NOMO-1 (cell line): Measurements from ENCODE around the gene CSF3.
"Not testable (repeated sequence)": the region's sequence is repeated elsewhere in the genome, so short reads cannot be mapped to it uniquely, and the experiment has no call there.

Experiments used
- DNase-seq, 2 experiments: peaks; one replicate each; lab custom pipeline; 2025; ENCODE audit not compliant: unreplicated experiment in 2 of 2; lab: John Stamatoyannopoulos, UW

Gene CSF3

DNA sequence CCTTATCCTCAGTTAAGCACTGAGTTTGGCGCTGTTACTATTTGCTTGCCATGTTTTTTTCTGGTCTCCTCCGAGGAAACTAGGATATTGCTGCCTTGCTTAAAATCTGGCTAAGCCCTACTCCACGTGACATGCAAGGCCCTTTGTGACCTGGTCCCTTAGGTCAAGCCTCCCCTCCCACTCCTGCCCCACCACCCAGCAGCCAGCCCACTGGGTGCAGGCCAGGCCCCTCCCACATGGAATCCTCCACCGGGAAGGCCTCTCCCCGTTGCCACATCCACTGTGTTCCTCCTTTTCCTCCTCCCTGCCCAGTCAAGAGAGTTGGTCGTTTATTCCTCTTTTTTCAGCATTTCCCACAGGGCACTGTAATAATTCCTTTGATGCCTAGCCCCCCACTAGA lies 18.4 kb upstream of the CSF3 start:
- no peak for DNase-seq

DNA sequence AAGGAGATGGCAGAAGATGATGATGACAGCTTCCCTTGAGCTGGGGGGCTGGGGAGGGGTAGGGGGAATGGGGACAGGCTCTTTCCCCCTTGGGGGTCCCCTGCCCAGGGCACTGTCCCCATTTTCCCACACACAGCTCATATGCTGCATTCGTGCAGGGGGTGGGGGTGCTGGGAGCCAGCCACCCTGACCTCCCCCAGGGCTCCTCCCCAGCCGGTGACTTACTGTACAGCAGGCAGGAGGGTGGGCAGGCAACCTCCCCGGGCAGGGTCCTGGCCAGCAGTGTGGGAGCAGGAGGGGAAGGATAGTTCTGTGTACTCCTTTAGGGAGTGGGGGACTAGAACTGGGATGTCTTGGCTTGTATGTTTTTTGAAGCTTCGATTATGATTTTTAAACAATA lies 17.7 kb upstream of the CSF3 start:
- DNase-seq = no peak

DNA sequence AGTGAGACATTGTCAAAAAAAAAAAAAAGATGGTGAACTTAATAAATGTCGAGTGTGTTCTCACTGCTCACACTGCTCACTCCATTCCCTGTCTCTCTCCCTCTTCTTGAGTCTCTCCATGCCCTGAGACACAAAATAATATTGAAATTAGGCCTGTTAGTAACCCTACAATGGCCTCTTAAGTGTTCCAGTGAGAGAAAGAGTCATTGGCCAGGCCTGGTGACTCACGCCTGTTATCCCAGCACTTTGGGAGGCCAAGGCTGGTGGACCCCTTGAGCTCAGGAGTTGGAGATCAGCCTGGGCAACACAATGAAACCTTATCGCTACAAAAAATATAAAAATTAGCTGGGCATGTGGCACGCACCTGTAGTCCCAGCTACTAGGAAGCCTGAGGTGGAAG lies 16.2 kb upstream of the CSF3 start:
- no peak for DNase-seq

DNA sequence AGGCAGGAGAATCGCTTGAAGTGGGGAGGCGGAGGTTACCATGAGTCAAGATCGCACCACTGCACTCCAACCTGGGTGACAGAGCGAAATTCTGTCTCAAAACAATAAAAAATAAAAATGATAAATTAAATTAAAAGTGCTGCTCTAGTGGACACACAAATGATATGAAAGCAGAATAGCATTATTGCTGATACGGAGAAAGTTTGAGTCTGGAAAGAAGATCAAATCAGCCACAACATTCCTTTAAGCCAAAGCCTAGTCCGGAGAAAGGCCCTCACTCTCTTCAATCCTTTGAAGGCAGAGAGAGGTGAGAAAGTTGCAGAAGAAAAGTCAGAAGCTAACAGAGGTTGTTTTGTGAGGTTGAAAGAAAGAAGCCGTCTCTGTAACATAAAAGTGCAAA lies 15.1 kb upstream of the CSF3 start:
- DNase-seq = no peak

DNA sequence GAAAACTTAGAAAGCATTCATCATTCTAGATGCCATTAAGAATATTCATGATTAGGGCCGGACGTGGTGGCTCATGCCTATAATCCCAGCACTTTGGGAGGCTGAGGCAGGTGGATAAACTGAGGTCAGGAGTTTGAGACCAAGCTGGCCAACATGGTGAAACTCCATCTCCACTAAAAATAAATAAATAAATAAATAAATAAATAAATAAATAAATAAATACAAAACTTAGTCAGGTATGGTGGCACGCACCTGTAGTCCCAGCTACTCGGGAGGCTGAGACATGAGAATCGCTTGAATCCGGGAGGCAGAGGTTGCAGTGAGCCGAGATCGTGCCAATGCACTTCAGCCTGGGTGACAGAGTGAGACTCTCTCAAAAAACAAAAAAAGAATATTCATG lies 13.9 kb upstream of the CSF3 start:
- not testable (repeated sequence) for DNase-seq

DNA sequence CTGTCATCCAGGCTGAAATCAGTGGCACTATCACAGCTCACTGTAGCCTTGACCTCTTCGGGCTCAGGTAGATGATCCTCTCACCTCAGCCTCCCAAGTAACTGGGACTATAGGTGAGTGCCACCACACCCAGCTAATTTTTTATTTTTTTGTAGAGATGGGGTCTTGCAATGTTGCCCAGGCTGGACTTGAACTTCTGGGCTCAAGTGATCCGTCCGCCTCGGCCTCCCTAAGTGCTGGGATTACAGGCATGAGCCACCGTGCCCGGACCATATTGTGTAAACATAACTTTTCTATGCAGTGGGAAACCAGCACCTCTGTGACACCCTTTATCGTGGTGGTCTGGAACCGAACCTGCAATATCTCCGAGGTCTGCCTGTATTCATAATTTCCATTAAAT lies 11.2 kb upstream of the CSF3 start:
- DNase-seq = no peak

DNA sequence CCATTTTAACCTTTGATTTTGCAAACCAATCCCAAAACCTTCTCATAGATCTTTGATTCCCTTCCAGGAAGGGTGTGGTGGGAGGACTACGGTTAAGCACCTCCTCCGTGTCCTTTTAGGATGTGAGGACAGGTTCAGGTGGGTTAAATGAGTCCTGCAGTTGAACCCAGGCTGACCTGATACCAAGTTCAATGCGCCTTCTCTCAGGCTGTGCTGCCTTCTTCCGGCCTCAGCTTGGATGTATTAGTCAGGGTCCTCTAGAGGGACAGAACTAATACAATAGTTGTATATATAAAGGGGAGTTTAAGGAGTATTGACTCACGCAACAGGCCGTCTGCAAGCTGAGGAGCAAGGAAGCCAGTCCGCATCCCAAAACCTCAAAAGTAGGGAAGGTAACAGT lies 10.5 kb upstream of the CSF3 start:
- DNase-seq = no peak

DNA sequence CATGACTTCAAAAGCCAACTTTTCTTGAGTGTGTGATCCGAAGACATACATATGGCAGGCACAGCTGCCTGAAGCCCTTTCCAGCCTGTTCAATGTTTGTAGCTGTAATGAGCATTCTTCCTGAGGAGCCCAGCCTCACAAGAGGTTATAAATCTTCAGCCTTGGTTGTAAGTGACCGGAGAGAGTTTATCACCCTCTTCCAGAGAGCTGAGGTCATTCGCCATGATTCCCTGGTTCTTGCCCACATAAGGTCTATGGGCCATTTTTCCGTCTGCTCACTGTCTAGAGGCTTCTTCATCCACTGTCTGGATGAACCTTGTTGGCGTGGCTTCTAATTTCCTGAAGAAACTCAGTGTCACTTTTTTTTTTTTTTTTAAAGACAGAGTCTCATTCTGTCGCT lies 9.7 kb upstream of the CSF3 start:
- DNase-seq = no peak

DNA sequence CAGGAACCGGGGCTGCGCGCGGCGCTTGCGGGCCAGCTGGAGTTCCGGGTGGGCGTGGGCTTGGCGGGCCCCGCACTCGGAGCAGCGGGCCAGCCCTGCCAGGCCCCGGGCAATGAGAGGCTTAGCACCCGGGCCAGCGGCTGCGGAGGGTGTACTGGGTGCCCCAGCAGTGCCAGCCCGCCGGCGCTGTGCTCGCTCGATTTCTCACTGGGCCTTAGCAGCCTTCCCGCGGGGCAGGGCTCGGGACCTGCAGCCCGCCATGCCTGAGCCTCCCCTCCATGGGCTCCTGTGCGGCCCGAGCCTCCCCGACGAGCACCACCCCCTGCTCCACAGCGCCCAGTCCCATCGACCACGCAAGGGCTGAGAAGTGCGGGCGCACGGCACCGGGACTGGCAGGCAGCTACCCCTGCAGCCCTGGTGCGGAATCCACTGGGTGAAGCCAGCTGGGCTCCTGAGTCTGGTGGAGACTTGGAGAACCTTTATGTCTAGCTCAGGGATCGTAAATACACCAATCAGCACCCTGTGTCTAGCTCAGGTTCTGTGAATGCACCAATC lies 4.2 kb upstream of the CSF3 start:
- DNase-seq = not testable (repeated sequence)

DNA sequence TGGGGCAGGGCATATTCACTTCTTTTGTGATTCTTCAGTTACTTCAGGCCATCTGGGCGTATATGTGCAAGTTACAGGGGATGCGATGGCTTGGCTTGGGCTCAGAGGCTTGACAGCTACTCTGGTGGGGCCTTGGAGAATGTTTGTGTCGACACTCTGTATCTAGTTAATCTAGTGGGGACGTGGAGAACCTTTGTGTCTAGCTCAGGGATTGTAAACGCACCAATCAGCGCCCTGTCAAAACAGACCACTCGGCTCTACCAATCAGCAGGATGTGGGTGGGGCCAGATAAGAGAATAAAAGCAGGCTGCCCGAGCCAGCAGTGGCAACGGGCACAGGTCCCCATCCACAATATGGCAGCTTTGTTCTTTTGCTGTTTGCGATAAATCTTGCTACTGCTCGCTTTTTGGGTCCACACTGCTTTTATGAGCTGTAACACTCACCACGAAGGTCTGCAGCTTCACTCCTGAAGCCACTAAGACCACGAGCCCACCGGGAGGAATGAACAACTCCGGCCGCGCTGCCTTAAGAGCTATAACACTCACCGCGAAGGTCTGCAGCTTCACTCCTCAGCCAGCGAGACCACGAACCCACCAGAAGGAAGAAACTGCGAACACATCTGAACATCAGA lies 3.1 kb upstream of the CSF3 start:
- not testable (repeated sequence) for DNase-seq

DNA sequence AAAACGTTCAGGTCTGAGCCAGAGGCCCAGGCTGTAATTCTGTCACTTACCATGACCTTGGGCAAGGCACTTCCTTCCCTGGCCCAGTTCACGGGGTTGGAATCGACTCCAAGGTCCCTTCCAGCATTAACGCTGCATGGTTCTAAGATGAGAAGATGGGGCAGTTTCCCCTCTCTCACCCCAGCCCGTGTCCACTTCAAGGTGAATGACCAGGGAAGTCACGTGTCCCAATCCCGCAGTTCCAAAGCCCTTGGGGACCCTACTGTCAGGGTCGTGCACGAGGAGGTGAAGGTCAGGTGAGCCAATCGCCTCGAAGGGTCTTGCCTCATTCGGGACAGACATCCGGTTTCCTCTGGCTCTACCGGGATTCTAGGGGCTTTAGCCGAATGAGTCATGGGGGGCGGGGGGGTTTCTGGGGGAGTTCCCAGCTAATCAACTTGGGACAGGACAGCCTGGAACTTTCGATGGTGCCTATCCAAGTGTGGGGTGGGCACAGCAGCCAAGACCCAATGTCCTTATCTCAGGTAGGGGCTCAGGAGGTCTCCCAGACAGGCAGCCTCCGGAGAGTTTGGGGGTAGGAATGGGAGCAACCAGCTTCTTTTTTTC lies 762 bp upstream of the CSF3 start:
- no peak for DNase-seq

DNA sequence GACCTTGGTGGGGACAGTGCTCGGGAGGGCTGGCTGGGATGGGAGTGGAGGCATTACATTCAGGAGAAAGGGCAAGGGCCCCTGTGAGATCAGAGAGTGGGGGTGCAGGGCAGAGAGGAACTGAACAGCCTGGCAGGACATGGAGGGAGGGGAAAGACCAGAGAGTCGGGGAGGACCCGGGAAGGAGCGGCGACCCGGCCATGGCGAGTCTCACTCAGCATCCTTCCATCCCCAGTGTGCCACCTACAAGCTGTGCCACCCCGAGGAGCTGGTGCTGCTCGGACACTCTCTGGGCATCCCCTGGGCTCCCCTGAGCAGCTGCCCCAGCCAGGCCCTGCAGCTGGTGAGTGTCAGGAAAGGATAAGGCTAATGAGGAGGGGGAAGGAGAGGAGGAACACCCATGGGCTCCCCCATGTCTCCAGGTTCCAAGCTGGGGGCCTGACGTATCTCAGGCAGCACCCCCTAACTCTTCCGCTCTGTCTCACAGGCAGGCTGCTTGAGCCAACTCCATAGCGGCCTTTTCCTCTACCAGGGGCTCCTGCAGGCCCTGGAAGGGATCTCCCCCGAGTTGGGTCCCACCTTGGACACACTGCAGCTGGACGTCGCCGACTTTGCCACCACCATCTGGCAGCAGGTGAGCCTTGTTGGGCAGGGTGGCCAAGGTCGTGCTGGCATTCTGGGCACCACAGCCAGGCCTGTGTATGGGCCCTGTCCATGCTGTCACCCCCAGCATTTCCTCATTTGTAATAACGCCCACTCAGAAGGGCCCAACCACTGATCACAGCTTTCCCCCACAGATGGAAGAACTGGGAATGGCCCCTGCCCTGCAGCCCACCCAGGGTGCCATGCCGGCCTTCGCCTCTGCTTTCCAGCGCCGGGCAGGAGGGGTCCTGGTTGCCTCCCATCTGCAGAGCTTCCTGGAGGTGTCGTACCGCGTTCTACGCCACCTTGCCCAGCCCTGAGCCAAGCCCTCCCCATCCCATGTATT lies 1.1 kb downstream of the CSF3 start:
- DNase-seq = no peak

DNA sequence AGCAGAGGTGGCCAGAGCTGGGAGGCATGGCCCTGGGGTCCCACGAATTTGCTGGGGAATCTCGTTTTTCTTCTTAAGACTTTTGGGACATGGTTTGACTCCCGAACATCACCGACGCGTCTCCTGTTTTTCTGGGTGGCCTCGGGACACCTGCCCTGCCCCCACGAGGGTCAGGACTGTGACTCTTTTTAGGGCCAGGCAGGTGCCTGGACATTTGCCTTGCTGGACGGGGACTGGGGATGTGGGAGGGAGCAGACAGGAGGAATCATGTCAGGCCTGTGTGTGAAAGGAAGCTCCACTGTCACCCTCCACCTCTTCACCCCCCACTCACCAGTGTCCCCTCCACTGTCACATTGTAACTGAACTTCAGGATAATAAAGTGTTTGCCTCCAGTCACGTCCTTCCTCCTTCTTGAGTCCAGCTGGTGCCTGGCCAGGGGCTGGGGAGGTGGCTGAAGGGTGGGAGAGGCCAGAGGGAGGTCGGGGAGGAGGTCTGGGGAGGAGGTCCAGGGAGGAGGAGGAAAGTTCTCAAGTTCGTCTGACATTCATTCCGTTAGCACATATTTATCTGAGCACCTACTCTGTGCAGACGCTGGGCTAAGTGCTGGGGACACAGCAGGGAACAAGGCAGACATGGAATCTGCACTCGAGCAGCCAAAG lies 2.3 kb downstream of the CSF3 start:
- no peak for DNase-seq

DNA sequence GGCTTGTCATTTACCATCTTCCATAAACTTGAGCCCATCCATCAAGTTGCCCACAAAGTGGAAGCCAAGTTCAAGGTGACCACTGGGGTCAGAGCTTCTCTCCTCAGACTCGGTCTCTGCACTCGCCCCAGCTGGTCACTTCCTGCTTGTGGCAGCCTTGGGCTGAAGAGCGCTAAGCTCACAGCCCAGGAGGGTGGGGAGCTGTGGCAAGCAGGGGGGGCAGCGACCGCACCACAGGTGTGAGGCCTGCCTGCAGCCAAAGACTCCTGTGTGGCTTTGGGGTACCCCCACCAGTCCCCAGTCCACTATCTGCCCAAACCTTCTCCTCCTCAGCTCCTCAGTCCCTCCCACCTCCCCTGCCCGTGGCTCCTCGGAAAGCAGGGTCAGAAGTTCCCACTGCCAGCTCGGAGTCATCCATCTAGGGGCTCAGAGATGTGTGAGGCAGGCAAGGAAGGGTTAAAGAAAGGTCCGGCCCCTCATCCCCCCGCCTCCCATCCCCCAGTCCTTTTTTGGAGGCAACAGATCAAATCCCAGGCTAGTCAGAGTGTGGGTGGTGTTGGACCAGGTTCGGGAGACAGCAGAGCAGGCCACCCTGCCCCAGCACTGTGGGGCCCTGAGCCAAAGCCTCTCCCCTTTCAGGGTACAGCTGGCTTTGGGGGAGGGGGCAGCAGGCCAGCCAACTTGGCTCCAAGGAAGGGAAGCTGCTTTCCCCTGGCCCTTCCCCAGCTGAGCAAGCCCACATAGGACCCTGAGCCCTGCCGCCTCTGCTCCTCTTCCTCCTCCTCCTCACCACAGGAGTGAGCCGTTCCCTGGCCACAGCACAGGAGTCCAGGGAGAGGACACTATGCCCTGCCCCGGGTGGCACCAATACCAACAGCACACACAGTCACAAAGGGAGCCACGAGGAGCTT lies 3.2 kb downstream of the CSF3 start:
- DNase-seq = no peak

DNA sequence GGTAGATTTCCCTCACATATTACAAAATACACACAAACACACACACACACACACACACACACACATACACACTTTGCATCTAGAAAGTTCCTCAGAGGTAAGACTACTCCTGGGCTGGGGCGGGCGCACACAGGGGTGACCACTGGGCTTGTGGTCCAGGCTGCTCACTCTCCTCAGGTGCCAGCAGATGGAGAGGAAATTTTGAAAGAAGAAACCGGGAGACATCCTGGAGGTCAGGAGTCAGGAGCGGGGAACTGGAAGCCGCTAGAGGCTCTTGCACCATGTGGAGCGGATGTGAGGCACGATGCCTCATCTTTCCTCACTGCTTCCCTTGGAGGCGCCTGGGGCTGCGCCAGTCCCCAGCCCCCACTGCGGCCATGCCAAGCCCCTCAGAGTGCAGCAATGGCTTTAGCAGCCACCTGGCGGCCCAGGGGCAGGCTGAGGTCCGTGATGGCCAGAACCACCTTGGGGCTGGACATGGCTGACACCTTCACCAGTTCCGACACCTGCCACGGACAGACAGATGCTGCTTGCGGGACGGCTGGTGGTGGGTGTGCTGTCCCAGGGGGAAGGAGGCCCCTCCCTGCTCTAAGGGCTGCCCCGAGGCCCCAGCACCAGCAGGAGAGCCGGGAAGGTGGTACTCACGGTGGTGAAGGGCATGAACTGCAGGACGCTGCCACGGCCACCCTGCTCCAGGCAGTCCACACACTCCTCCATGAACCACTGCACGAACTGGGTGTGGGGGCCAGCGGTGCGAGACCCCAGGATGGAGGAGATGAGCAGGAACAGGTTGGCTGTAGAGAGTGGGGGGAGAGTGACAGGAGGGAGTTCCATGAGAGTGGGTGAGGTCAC lies 4.1 kb downstream of the CSF3 start:
- DNase-seq = no peak

DNA sequence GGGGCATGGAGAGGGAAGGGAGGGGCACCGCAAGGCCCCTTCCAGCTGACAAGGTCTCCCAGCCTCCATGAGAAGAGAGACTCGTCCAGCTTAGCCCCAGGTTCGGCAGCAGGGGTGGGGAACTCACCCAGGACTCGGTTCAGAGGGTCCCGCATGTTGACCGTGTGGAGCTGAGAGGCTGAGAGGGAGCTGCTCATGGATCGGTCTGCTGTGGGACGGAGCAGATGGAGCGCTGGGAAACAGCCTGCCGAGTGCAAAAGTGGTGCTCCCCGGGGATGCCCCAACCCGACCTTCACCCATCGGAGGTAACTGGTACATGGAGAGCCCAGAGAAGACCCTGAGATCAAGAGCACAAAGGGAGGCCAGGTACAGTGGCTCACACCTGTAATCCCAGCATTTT lies 4.9 kb downstream of the CSF3 start:
- no peak for DNase-seq

DNA sequence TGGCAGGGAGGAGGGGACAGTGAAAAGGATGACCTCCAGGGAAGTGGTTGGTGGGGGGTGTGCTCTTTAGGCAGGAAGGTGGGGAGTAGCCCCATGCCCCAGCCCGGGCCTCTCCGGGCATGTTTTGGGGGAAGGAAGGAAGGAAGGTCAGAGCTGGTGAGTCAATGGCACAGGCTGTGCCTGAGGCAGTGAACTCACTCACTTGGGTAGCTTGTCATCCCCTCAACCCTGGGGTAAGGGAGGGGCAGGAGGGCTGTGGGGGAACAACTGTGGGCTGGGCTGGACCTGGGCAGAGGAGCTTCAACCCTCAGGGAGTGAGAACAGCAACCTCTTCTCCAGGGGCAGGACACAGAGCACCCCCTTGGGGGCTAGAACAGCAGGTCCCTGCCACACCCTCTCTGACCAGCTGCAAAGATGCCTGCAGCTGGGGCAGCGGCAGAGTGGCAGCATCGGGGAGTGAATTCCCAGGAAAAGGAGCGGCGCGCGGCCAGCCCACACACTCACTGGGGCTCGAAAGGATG lies 6.3 kb downstream of the CSF3 start:
- DNase-seq = no peak

DNA sequence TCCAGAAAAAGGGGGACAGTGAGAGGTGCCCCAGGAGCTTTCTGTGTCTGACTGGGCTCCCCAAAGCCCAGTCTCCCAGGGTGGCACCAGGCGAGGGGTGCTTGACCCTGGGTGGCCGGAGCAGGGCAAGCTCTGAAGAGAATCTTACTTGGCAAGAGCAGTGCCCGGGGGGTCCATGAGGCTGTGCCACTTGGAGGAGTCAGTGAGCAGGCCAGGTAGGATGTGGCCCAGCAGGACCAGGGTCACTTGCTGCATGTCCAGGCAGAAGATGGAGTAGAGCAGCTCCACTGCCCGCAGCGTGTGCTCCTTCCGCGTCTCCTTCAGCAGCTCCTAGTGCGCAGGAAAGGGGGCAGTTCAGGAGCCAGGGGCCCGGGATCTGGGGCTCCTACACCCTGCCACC lies 7.3 kb downstream of the CSF3 start:
- DNase-seq = no peak
